ENCODE data around the gene ANKMY2. TPM values are rescaled to one million over a fixed set of nuclear protein-coding genes. Genes with fewer than 3 reads are reported as not detected.

ANKMY2 gene
- total RNA-seq, 2 experiments from 2014 or later: 10.3 to 15.2 TPM

DNA sequence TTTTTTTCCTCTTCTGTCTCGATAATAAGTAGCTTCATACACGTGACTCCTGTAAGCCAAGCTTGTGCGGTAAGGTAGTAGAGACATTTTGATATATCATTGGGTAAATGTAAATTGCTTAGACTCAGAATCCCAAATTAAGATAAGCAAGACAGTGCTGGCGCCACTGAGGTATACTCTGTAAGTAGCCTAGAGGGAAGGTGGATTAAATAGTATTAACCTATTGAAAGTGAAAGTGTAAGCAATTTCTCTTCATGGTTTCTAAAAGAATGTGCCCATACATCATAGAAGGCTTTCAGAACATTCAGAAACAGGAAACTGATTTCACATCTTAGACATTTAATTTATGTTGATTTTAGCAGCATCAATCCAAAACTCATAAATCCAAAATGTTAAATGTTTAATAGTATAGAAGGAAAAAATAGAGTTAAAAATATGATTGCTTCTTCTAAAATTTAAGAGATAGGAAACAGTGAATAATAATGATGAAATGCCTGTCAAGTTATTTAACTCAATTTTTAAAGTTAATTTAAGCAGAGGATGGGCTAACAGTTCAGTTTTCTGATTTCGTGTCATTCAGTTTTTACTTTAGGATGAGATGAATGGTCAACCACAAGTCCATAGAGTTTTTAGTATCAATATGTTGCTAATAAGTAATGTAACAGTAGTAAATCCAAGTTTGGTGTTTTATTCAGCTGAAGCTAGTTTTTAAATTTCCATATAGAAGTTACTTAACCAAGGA lies 82.1 kb downstream of the ANKMY2 start:
- Histone ChIP-seq H3K36me3 (ENCODE audit: insufficient read depth, low read length) (no peaks in the 10 kb centered on the region), H2AFZ (ENCODE audit: low read length) (peak overlapping the region; percentile 42; the same call in 1 of the 2 replicates), H3K4me2 (ENCODE audit: low read length) (peak overlapping the region; percentile 41), H3K9me2 (ENCODE audit: insufficient read depth, low read length) (no peaks in the 10 kb centered on the region), H3K79me2 (ENCODE audit: insufficient read depth, low read depth, low read length) (no peaks in the 10 kb centered on the region), H3K27ac (ENCODE audit: low read depth, low read length, poor library complexity, severe bottlenecking) (no peak overlapping the region), H3K4me1 (ENCODE audit: insufficient read depth, low read length, poor library complexity, severe bottlenecking) (no peaks in the 10 kb centered on the region), H3K9me3 (ENCODE audit: low read length) (no peaks in the 10 kb centered on the region), H4K20me1 (ENCODE audit: insufficient read depth, low read length) (no peaks in the 10 kb centered on the region), H3K4me3 (ENCODE audit: low read depth, low read length, poor library complexity, severe bottlenecking) (peak overlapping the region; percentile 41)
- ChIA-PET POLR2A (interaction anchor here (0.8 to 1.5 kb wide), 3 partner anchors 13 to 367 kb away, joined by 3 to 4 read pairs (median 3); no protein-coding TSS in a partner anchor), CTCF (ENCODE audit: unreplicated experiment) (interaction anchor here (1.6 kb wide), 1 partner anchor 19 kb away, joined by 6 read pairs; no protein-coding TSS in a partner anchor)
- TF ChIP-seq CTCF (conservative IDR thresholded peaks at IDR 0.05; ENCODE audit: low read length): no peak
- no peak for TF ChIP-seq EZH2phosphoT487 (IDR thresholded peaks at IDR 0.05; ENCODE audit: borderline replicate concordance, low read depth, low read length)
- DNase-seq (ENCODE audit: low spot score): peak; percentile 10
- BruUV-seq (replicated peaks): no TSS peak
- intact Hi-C loops (cut with micrococcal nuclease; ENCODE audit: unreplicated experiment): loop anchor here (2.0 to 10.0 kb wide), 3 partner anchors 131 to 449 kb away; no protein-coding TSS in a partner anchor

DNA sequence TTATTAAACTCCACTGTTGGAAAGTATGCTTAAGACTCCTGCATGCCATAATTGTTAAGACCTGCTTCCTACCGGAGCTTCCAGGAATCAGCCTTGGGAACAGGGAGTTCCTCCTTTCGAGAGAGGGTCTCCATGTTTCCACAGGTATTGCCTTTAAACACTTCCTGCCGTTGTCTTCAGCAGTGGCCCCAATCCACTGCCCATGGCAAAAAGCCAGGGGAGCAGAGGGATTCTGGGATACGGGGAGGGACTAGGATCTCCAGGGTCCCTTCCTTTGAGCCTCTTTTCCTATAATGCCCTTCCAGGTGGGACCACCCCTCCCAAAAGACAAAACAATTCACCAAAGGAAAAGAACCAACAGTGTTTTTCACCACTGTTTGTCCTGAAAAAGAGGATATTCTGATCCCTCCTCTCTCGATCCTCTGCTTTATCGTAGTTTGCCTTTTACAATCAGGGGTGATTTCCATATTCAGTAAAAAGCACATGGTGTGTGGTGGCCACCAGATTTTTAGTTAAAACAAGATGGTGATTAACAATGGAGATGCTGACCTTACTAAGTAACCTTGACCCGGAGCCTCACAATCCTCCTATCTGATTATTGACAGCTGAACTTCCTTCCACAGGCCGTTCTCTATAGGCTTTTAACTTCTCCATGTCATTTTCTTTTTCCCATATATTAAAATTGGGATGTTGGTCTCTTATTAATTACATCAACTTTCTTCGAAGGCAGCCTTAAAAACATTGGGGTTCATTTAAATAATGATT lies 82.9 kb downstream of the ANKMY2 start:
- Histone ChIP-seq H3K27ac (ENCODE audit: low read depth, low read length, poor library complexity, severe bottlenecking) (no peak overlapping the region), H3K9me2 (ENCODE audit: insufficient read depth, low read length) (no peaks in the 10 kb centered on the region), H3K4me1 (ENCODE audit: insufficient read depth, low read length, poor library complexity, severe bottlenecking) (no peaks in the 10 kb centered on the region), H3K79me2 (ENCODE audit: insufficient read depth, low read depth, low read length) (no peaks in the 10 kb centered on the region), H2AFZ (ENCODE audit: low read length) (peak overlapping the region; percentile 42; the same call in 1 of the 2 replicates), H3K9me3 (ENCODE audit: low read length) (no peaks in the 10 kb centered on the region), H3K4me3 (ENCODE audit: low read depth, low read length, poor library complexity, severe bottlenecking) (no peak overlapping the region), H3K4me2 (ENCODE audit: low read length) (peak overlapping the region; percentile 41), H4K20me1 (ENCODE audit: insufficient read depth, low read length) (no peaks in the 10 kb centered on the region), H3K36me3 (ENCODE audit: insufficient read depth, low read length) (no peaks in the 10 kb centered on the region)
- CTCF ChIA-PET (ENCODE audit: unreplicated experiment): no interaction called here
- TF ChIP-seq EZH2phosphoT487 (IDR thresholded peaks at IDR 0.05; ENCODE audit: borderline replicate concordance, low read depth, low read length): no peak
- TF ChIP-seq CTCF (conservative IDR thresholded peaks at IDR 0.05; ENCODE audit: low read length): no peak
- intact Hi-C loops (cut with micrococcal nuclease; ENCODE audit: unreplicated experiment): loop anchor here (10.0 kb wide), 2 partner anchors 352 to 448 kb away; no protein-coding TSS in a partner anchor
- BruUV-seq (replicated peaks): no TSS peak
- no peak for DNase-seq (ENCODE audit: low spot score)
- POLR2A ChIA-PET: no interaction called here

Data from OCI-LY7 (cell line).